ENCODE data around the gene CTSE. TPM values are rescaled to one million over a fixed set of nuclear protein-coding genes. Genes with fewer than 3 reads are reported as not detected.

Gene CTSE
- total and polyA plus RNA-seq, 2 experiments from 2014 or later: not detected

DNA sequence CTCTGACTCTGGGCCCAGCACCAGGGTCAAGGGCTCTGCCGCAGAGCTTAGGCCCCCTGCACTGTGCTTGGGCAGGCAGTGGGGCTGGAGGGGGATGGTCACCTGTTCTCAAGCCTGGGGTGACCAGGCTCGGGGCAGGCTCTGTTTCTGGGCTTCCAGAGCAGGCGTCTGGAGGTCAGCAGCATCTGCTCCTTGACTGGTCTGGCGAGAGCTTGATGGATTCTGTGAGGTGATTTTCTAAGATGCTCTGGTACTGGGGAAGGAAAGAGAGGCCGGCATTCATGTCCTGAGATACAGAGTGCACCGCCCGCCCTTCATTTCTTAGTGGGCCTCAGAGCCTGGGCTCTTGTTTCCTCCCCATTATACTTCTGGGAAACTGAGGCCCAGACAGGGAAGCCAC is 45.0 kb downstream of the CTSE start:
- Histone ChIP-seq H3K4me2 (no peak overlapping the region), H3K9me2 (ENCODE audit: insufficient read depth) (no peaks in the 10 kb centered on the region), H3K79me2 (replicated peaks; ENCODE audit: insufficient read depth) (no peaks in the 10 kb centered on the region), H3F3A (replicated peaks; ENCODE audit: low read depth) (peaks cover 6% of the 10 kb centered on the region; the same call in 1 of the 2 replicates), H3K27ac (ENCODE audit: low read depth) (no peak overlapping the region), H3K36me3 (ENCODE audit: insufficient read depth) (no peaks in the 10 kb centered on the region), H3K27me3 (ENCODE audit: insufficient read depth) (no peaks in the 10 kb centered on the region), H3K4me1 (ENCODE audit: insufficient read depth) (no peaks in the 10 kb centered on the region), H4K20me1 (replicated peaks; ENCODE audit: insufficient read depth) (no peaks in the 10 kb centered on the region), H3K4me3 (no peak overlapping the region), H2AFZ (no peak overlapping the region)
- TF ChIP-seq, protein P1, sequence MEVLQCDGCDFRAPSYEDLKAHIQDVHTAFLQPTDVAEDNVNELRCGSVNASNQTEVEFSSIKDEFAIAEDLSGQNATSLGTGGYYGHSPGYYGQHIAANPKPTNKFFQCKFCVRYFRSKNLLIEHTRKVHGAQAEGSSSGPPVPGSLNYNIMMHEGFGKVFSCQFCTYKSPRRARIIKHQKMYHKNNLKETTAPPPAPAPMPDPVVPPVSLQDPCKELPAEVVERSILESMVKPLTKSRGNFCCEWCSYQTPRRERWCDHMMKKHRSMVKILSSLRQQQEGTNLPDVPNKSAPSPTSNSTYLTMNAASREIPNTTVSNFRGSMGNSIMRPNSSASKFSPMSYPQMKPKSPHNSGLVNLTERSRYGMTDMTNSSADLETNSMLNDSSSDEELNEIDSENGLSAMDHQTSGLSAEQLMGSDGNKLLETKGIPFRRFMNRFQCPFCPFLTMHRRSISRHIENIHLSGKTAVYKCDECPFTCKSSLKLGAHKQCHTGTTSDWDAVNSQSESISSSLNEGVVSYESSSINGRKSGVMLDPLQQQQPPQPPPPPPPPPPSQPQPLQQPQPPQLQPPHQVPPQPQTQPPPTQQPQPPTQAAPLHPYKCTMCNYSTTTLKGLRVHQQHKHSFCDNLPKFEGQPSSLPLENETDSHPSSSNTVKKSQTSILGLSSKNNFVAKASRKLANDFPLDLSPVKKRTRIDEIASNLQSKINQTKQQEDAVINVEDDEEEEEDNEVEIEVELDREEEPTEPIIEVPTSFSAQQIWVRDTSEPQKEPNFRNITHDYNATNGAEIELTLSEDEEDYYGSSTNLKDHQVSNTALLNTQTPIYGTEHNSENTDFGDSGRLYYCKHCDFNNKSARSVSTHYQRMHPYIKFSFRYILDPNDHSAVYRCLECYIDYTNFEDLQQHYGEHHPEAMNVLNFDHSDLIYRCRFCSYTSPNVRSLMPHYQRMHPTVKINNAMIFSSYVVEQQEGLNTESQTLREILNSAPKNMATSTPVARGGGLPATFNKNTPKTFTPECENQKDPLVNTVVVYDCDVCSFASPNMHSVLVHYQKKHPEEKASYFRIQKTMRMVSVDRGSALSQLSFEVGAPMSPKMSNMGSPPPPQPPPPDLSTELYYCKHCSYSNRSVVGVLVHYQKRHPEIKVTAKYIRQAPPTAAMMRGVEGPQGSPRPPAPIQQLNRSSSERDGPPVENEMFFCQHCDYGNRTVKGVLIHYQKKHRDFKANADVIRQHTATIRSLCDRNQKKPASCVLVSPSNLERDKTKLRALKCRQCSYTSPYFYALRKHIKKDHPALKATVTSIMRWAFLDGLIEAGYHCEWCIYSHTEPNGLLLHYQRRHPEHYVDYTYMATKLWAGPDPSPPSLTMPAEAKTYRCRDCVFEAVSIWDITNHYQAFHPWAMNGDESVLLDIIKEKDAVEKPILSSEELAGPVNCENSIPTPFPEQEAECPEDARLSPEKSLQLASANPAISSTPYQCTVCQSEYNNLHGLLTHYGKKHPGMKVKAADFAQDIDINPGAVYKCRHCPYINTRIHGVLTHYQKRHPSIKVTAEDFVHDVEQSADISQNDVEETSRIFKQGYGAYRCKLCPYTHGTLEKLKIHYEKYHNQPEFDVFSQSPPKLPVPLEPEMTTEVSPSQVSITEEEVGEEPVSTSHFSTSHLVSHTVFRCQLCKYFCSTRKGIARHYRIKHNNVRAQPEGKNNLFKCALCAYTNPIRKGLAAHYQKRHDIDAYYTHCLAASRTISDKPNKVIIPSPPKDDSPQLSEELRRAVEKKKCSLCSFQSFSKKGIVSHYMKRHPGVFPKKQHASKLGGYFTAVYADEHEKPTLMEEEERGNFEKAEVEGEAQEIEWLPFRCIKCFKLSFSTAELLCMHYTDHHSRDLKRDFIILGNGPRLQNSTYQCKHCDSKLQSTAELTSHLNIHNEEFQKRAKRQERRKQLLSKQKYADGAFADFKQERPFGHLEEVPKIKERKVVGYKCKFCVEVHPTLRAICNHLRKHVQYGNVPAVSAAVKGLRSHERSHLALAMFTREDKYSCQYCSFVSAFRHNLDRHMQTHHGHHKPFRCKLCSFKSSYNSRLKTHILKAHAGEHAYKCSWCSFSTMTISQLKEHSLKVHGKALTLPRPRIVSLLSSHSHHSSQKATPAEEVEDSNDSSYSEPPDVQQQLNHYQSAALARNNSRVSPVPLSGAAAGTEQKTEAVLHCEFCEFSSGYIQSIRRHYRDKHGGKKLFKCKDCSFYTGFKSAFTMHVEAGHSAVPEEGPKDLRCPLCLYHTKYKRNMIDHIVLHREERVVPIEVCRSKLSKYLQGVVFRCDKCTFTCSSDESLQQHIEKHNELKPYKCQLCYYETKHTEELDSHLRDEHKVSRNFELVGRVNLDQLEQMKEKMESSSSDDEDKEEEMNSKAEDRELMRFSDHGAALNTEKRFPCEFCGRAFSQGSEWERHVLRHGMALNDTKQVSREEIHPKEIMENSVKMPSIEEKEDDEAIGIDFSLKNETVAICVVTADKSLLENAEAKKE (CRISPR knock-in tag; IDR thresholded peaks at IDR 0.05): no peak
- TF ChIP-seq EZH2phosphoT487 (IDR thresholded peaks at IDR 0.05; ENCODE audit: unreplicated experiment) (no peak), CREB1 (CRISPR knock-in tag; IDR thresholded peaks at IDR 0.05; ENCODE audit: low read depth) (no peak), ZNF331 (CRISPR knock-in tag; IDR thresholded peaks at IDR 0.05; ENCODE audit: low read depth) (no peak), STAT1 (IDR thresholded peaks at IDR 0.05; ENCODE audit: unreplicated experiment) (no peak), POLR2AphosphoS5 (IDR thresholded peaks at IDR 0.05; ENCODE audit: low read depth) (no peak), JUNB (IDR thresholded peaks at IDR 0.05; ENCODE audit: unreplicated experiment) (no peak), ZNF114 (CRISPR knock-in tag; IDR thresholded peaks at IDR 0.05) (no peak), EZH2 (IDR thresholded peaks at IDR 0.05; ENCODE audit: low read depth, unreplicated experiment) (no peak)
- TF ChIP-seq, protein P2, sequence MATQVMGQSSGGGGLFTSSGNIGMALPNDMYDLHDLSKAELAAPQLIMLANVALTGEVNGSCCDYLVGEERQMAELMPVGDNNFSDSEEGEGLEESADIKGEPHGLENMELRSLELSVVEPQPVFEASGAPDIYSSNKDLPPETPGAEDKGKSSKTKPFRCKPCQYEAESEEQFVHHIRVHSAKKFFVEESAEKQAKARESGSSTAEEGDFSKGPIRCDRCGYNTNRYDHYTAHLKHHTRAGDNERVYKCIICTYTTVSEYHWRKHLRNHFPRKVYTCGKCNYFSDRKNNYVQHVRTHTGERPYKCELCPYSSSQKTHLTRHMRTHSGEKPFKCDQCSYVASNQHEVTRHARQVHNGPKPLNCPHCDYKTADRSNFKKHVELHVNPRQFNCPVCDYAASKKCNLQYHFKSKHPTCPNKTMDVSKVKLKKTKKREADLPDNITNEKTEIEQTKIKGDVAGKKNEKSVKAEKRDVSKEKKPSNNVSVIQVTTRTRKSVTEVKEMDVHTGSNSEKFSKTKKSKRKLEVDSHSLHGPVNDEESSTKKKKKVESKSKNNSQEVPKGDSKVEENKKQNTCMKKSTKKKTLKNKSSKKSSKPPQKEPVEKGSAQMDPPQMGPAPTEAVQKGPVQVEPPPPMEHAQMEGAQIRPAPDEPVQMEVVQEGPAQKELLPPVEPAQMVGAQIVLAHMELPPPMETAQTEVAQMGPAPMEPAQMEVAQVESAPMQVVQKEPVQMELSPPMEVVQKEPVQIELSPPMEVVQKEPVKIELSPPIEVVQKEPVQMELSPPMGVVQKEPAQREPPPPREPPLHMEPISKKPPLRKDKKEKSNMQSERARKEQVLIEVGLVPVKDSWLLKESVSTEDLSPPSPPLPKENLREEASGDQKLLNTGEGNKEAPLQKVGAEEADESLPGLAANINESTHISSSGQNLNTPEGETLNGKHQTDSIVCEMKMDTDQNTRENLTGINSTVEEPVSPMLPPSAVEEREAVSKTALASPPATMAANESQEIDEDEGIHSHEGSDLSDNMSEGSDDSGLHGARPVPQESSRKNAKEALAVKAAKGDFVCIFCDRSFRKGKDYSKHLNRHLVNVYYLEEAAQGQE (IDR thresholded peaks at IDR 0.05; ENCODE audit: unreplicated experiment): no peak
- TF ChIP-seq, protein P3, sequence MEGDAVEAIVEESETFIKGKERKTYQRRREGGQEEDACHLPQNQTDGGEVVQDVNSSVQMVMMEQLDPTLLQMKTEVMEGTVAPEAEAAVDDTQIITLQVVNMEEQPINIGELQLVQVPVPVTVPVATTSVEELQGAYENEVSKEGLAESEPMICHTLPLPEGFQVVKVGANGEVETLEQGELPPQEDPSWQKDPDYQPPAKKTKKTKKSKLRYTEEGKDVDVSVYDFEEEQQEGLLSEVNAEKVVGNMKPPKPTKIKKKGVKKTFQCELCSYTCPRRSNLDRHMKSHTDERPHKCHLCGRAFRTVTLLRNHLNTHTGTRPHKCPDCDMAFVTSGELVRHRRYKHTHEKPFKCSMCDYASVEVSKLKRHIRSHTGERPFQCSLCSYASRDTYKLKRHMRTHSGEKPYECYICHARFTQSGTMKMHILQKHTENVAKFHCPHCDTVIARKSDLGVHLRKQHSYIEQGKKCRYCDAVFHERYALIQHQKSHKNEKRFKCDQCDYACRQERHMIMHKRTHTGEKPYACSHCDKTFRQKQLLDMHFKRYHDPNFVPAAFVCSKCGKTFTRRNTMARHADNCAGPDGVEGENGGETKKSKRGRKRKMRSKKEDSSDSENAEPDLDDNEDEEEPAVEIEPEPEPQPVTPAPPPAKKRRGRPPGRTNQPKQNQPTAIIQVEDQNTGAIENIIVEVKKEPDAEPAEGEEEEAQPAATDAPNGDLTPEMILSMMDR (conservative IDR thresholded peaks at IDR 0.05; ENCODE audit: low read depth in 2 of 2): no peak
- TF ChIP-seq, protein P4, sequence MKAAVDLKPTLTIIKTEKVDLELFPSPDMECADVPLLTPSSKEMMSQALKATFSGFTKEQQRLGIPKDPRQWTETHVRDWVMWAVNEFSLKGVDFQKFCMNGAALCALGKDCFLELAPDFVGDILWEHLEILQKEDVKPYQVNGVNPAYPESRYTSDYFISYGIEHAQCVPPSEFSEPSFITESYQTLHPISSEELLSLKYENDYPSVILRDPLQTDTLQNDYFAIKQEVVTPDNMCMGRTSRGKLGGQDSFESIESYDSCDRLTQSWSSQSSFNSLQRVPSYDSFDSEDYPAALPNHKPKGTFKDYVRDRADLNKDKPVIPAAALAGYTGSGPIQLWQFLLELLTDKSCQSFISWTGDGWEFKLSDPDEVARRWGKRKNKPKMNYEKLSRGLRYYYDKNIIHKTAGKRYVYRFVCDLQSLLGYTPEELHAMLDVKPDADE (IDR thresholded peaks at IDR 0.05): no peak
- no peak overlapping the region for H3K4me3 Mint-ChIP-seq
- peaks cover 8% of the 10 kb centered on the region for H3K27me3 Mint-ChIP-seq (ENCODE audit: insufficient read depth, low read depth, poor library complexity)
- no peak for ATAC-seq
- DNase-seq (ENCODE audit: low spot score): no peak
- H3K36me3 Mint-ChIP-seq (ENCODE audit: low read depth): no peaks in the 10 kb centered on the region; the same call in 2 of the 3 replicates
- H3K4me1 Mint-ChIP-seq: peaks cover 2% of the 10 kb centered on the region; the same call in 2 of the 3 replicates
- peaks cover 13% of the 10 kb centered on the region for H3K9me3 Mint-ChIP-seq
- H3K27ac Mint-ChIP-seq: no peak overlapping the region
